Measurements from ENCODE around the gene SELENOK.

The SELENOK gene

GRCh38 chr3:53881691-53882593 lies 9.7 kb downstream of the SELENOK start, which contains the start of gene ACTR8:
ACTR8 (minus strand) TSS chr3:53882152; CDS start chr3:53882101, 51 bp downstream.
- peak; percentile 67 for DNase-seq

DNA sequence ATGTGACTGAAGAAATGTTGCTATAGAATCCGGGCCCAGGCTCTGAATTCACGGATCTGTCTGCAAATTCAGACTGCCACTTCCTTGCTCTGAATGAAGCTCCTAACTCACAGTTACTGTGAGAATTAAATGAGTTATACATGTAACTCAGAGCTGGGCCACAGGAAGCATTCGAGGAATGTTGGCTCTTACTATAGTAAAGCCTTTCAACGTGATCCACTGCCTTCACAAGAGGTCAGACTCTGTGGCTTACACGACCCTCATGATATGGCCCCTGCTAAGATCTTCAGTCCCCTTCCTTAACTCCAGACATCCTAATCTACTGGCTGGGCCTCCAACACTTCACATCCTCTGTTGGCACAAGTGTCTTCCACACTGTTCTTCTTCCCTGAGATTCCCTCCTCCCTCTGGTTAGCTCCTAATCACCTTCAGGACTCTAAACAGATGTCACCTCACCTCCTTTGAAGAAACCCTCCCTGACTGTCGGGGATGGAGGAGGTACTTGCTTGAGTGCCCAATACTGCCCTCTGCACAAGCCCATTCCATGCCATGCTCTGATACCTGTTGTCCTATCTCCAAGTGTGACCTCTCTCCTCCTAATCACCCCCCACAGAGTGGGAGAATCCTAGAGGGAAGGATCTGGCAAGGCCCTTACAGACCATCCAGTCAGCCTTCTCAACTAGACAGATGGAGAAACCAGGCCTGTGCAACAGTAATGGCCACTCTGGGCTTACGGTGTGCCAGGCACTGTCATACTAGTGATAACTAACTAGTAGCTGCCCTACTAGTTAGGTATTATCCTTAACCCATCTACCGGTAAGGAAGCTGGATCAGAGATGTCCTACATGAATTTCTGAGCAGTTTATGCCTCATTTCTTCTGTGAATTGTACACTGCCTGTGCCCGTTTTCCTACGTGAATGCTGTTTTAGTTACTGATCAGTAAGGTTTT lies 11.0 kb downstream of the SELENOK start:
- no peak for DNase-seq

- DNase-seq = no peak
These were observed 25.7 kb downstream of the SELENOK start for GRCh38 chr3:53865732-53866499.

DNA sequence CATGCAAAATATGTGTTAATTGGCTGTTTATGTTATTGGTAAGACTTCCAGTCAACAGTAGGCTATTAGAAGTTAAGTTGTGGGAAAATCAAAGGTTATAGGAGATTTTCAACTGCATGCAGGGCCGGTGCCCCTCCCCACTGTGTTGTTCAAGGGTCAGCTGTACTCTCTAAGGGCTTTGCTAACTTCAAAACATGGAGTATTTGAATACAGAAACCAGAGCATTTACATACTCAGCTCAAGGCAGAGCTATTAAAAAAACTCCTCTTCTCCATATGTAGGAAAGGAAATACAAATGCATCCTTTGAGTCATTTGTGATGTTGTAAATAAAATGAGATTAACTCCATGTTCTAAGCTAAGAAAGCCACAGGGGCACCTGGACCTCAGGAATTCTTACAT lies 28.5 kb downstream of the SELENOK start:
- no peak for DNase-seq

- DNase-seq = no peak
These were observed 29.4 kb downstream of the SELENOK start for GRCh38 chr3:53862241-53862640.

DNA sequence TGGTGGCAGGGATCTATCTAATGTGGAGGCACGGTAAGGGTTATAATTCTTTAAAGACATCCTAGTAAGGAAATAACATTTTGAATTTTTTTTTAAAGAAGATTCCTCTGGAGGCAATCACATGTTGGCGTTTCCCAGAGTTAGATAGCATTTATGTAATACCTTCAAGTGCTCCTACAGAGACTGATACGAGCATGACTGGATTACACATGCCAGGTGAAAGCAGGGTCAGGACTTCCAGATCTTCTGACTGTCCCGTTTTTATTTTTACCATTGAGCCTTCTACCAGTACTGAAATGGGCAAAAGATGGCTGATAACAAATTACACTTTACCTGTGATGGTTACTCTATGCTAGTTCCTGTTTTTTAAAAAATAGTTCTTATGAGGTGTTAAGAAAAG lies 31.5 kb downstream of the SELENOK start:
- no peak for DNase-seq

- DNase-seq = no peak
These were observed 32.5 kb downstream of the SELENOK start for GRCh38 chr3:53859178-53859577.

DNA sequence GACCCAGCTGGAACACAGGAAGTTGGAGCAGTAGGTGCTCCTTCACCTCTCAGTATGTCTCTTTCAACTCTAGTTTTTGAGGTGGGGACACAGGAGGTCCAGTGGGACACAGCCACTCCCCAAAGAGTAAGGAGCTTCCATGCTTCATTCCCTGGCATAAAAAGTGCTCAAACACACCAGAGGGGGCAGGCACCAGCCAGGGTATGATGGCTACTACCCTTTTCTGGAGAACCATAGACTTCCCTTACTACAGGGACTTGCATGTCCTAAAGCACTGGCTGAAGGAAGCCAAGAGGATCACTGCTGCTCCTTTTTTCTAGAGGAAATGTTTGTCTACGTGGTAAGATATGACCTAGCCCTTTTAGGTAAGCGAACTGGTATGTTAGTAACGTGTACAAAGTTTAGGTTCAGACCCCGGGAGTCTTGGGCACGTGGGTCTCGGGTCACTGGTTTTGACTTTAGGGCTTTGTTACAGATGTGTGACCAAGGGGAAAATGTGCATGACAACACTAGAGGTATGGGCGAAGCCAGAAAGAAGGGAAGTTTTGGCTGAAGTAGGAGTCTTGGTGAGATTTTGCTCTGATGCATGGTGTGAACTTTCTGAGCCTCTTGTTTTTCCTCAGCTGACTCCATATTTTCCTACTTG lies 33.4 kb downstream of the SELENOK start:
- DNase-seq = no peak

GRCh38 chr3:53856964-53857363 lies 34.7 kb downstream of the SELENOK start:
- DNase-seq = peak; percentile 57

- no peak for DNase-seq
These were observed 40.8 kb downstream of the SELENOK start for GRCh38 chr3:53850895-53851294.

- DNase-seq = no peak
These were observed 41.7 kb downstream of the SELENOK start for GRCh38 chr3:53849916-53850315.

DNA sequence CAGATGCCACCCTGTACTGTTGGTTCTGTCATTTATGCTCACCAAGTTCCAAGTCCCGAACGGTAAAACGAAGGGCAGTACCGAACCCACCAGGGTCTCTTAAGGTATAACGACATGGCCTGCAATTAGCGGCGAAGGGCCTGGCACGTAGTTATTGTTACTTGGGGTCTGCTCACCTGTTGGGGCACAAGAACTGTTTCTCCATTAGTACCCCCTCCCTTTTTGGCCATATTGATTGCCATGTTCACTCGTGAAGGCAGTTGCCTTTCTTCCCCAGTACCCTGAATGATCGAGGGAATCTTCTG lies 44.9 kb downstream of the SELENOK start:
- DNase-seq = no peak

DNA sequence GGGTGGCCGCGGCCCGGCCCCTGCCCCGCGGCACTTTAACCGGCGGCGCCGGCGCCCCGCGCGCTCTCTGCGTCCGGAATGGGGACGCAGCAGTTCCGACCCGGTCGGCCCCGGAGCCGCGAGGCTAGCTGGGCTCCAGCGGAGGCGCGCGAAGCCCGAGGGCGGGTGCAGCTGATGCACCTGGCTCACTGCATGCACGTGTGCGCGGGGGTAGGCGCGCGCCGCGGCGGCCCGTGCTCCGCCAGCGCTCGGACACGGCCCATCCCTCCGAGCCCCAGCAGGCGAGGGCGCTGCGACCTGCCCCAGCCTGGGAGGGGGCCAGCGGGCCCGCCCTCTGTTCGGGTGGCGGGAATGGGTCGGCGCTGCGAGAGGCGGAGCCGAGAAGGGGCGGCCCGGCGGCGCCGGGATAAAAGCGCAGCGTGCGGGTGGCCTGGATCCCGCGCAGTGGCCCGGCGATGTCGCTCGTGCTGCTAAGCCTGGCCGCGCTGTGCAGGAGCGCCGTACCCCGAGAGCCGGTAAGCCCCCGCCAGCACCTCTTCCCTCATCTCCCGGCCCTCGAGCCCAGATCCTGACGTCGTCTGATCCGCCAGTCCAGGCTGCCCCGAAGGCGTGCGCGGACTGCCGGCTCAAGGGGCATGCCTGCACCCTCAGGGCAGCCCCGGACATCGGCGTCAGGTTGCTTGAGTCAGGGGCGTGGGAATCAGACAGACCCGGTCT lies 45.4 kb downstream of the SELENOK start, which contains the start of the genes CHDH and IL17RB:
TSS of gene CHDH (minus strand) at position 286 of the 717 bp plus-strand sequence. CDS start 22,411 bp downstream, outside the sequence.
TSS of gene IL17RB (plus strand) at position 435 of the 717 bp plus-strand sequence. CDS start at position 456, 21 bp downstream.
- DNase-seq = no peak

DNA sequence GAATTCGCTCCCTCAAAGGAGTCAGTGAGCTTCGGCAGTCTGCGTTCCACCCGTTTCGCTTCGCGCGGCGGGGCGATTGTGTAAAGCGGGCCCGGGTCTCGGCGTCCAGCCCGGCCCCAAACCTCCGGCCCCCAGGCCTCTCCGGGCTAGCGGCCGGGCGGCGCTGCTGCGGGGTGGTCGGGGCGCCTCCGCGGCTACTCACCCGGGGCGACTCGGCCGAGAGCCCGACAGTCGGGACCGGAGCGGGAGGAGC lies 45.9 kb downstream of the SELENOK start:
- DNase-seq = no peak

DNA sequence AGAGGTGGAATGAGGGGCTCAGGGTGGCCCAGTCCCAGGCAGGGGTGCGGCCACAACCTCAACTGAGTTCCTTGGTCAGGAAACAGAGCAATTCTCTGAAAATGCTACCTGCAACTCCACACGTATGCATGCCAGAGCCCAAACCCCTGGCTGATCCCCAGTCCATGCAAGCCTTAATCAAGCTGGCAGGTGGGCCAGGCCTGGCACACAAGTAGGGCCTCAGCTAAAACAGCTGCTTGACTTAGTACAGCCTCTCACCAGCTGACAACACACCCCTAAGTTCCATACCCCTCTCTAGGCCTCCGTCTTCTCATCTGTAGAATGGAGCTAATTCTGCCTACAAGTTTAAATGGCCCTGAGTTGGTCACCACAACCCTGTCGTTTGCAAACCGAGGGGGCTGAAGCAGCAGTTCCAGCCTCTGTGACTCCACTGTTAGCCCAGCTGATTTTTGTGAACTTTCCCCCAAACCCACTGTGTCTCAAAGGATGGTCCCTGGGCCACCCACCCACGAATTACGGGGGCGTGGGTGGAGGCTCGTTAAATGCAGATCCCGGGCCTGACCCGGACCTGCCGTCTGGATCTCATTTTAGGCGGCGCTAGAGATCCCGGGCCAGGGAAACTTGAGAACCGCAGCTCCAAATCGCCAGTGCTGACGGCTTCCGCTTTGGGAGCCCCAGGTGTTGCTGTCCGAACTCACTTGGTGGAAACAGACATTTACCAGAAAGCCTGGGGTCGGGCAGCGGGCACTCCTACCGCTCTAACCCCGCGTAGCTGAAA lies 46.4 kb downstream of the SELENOK start:
- no peak for DNase-seq

DNA sequence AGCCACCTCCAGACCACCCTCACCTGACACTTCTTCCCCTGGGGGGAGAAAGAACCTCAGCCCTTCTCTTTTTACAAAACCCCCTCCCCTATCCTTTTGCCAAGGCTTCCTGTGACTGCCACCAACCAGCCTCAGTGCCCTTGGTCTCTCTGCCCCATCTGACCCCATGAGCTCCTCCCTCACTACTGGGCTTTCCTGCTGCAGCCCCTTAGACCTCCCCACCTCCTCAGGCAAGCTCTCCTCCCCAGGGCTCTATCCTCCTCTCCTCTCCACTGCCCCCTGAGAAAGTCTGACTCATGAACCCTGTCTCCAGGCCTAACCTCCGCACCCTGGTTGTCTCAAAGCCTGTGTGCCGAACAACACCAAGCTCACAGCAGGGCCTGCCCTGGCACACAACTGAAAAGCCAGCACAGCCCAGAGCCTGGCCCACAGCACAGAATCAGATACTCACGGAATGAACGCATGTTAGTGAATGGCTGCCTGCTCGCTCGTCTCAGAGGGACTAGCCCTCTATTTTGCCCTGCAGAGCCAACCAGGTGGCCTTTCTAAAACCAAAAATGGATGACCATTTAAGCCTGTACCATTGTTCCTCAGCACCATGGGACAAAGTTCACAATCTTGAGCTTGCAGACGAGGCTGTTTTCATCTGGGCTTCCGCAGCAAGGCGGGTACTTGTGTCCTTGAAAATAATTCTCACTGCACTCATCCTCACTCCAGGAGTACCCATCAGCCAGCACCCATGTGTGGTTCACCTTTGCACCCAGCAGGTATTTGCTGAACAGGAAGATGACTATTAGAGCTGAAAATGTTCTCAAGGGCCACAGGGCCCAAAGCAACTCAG lies 47.2 kb downstream of the SELENOK start:
- DNase-seq = no peak

DNA sequence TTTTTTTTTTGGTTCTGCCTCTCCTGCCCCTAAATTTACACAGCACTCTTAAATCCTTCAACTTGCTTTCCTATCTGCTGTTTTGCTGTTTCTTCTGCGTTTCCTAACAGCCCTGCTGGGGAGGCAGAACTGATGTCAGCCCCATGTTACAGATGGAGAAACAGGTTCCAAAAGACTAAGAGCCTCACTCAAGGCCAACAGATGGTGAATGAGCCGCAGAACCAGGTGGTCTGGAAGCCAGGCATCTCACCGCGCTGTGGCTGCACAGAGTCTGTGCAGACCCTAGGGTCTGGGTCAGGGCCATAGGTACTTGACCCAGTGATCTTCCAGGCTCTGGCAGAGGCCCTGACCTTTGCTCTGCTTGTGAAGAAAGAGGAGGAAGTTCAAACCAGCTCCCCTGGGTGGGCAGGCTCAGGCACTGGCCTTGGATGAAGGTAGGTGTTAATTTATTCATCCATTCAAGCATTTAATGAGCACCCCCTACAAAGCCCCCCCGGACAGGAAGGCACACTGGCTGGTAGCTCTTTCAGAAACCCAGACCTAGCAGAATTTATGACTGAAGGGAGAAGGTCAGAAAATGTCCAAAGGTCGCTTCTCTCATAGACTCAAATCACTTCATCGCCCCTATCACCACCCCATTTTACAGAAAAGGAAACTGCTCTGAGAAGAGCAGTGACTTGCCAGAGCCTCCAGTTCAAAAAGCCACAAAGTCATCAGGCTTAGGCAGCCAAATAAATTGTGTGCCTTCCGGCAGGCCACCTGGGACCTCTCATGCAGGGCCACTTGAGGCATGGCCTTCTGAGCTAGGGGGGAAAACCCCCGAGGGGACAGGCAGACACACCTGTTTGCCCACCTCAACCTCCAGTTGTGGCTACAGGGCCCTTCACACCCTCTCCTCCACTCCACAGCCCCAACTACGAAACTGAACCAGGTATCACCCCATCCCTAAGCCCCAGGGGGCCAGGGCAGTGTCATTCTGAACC lies 48.2 kb downstream of the SELENOK start:
- DNase-seq = no peak

- DNase-seq = no peak
These were observed 49.0 kb downstream of the SELENOK start for GRCh38 chr3:53842436-53843194.
